ENCODE measurements around the gene CYRIA.

CYRIA gene

DNA sequence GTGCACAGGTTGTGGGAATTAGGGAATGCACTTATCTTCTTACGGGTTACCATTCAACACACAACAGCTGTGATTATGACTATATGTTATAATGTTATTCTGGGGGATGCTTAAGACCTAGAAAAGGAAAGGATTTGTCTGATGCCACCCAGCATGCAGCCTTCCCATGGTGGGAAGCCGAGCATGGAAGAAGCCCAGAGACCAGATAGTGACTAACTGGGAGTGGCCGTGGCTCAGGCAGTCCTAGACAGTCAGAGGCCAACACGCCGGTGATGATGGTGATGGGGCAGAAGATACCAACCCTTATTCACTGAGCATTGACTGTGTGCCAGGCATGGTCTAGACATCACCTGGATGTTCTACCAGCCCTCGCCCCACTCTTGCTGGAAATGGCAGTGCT lies 35.9 kb downstream of the CYRIA start:
- ChIA-PET POLR2A (no interaction called here), CTCF (interaction anchor here (0.6 to 3.5 kb wide), 10 partner anchors 8 to 128 kb away, joined by 3 to 16 read pairs (median 4); no protein-coding TSS in a partner anchor)
- TF ChIP-seq, protein P1, sequence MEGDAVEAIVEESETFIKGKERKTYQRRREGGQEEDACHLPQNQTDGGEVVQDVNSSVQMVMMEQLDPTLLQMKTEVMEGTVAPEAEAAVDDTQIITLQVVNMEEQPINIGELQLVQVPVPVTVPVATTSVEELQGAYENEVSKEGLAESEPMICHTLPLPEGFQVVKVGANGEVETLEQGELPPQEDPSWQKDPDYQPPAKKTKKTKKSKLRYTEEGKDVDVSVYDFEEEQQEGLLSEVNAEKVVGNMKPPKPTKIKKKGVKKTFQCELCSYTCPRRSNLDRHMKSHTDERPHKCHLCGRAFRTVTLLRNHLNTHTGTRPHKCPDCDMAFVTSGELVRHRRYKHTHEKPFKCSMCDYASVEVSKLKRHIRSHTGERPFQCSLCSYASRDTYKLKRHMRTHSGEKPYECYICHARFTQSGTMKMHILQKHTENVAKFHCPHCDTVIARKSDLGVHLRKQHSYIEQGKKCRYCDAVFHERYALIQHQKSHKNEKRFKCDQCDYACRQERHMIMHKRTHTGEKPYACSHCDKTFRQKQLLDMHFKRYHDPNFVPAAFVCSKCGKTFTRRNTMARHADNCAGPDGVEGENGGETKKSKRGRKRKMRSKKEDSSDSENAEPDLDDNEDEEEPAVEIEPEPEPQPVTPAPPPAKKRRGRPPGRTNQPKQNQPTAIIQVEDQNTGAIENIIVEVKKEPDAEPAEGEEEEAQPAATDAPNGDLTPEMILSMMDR (IDR thresholded peaks at IDR 0.05; ENCODE audit: control extremely low read depth, extremely low read depth, low read depth, missing control alignments): no peak
- DNase-seq (ENCODE audit: extremely low spot score): no peak

GRCh38 chr2:16629044-16629443 lies 36.6 kb downstream of the CYRIA start:
- CTCF ChIA-PET: interaction anchor here (1.2 to 3.5 kb wide), 7 partner anchors 11 to 104 kb away, joined by 3 to 16 read pairs (median 3); no protein-coding TSS in a partner anchor
- TF ChIP-seq, protein P1 (IDR thresholded peaks at IDR 0.05; ENCODE audit: control extremely low read depth, extremely low read depth, low read depth, missing control alignments): no peak
- no peak for DNase-seq (ENCODE audit: extremely low spot score)
- POLR2A ChIA-PET: no interaction called here

- no peak for DNase-seq (ENCODE audit: extremely low spot score)
- POLR2A ChIA-PET: no interaction called here
- CTCF ChIA-PET: interaction anchor here (0.9 to 11.7 kb wide), 10 partner anchors 10 to 126 kb away, joined by 3 to 115 read pairs (median 6); no protein-coding TSS in a partner anchor
- TF ChIP-seq, protein P1 (IDR thresholded peaks at IDR 0.05; ENCODE audit: control extremely low read depth, extremely low read depth, low read depth, missing control alignments): no peak
Measured at GRCh38 chr2:16628314-16628713, 37.3 kb downstream of the CYRIA start.

- DNase-seq (ENCODE audit: extremely low spot score): no peak
- CTCF ChIA-PET: interaction anchor here (1.0 to 11.7 kb wide), 6 partner anchors 9 to 128 kb away, joined by 4 to 115 read pairs (median 15); no protein-coding TSS in a partner anchor
- TF ChIP-seq, protein P1 (IDR thresholded peaks at IDR 0.05; ENCODE audit: control extremely low read depth, extremely low read depth, low read depth, missing control alignments): no peak
- POLR2A ChIA-PET: no interaction called here
Measured at GRCh38 chr2:16626997-16627605, 38.5 kb downstream of the CYRIA start.

DNA sequence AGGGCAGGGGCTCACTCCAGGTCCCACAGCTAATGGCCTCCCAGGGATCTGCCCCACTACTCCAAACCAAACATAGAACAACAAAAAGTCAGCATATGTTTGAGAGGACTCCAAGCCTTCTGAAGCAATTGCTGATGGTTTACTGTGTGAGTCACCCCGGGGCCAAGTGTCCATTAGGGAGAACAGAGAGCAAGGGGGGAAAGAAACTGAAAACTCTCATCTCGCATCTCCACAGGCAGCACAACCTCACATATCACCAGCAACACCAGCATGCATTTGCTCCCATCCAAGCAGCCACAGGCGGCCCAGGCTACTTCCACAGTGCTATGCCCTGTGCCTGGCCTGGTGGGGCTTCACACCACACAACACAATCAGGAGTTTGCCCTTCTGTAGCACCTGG lies 39.1 kb downstream of the CYRIA start:
- no peak for DNase-seq (ENCODE audit: extremely low spot score)
- ChIA-PET POLR2A (no interaction called here), CTCF (interaction anchor here (1.0 to 11.7 kb wide), 8 partner anchors 8 to 133 kb away, joined by 3 to 115 read pairs (median 15); no protein-coding TSS in a partner anchor)
- TF ChIP-seq, protein P1 (IDR thresholded peaks at IDR 0.05; ENCODE audit: control extremely low read depth, extremely low read depth, low read depth, missing control alignments): no peak

GRCh38 chr2:16625759-16626158 lies 39.9 kb downstream of the CYRIA start:
- POLR2A ChIA-PET: no interaction called here

More at GRCh38 chr2:16625759-16626158, 39.9 kb downstream of the CYRIA start:
- CTCF ChIA-PET: interaction anchor here (1.0 to 11.7 kb wide), 5 partner anchors 12 to 134 kb away, joined by 3 to 115 read pairs (median 29); no protein-coding TSS in a partner anchor
- peak; percentile 37 for DNase-seq (ENCODE audit: extremely low spot score)
- TF ChIP-seq, protein P1 (IDR thresholded peaks at IDR 0.05; ENCODE audit: control extremely low read depth, extremely low read depth, low read depth, missing control alignments): no peak

All from GM10248 (cell line).